ENCODE measurements around the gene VEZF1.

VEZF1 gene, protein sequence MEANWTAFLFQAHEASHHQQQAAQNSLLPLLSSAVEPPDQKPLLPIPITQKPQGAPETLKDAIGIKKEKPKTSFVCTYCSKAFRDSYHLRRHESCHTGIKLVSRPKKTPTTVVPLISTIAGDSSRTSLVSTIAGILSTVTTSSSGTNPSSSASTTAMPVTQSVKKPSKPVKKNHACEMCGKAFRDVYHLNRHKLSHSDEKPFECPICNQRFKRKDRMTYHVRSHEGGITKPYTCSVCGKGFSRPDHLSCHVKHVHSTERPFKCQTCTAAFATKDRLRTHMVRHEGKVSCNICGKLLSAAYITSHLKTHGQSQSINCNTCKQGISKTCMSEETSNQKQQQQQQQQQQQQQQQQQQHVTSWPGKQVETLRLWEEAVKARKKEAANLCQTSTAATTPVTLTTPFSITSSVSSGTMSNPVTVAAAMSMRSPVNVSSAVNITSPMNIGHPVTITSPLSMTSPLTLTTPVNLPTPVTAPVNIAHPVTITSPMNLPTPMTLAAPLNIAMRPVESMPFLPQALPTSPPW

DNA sequence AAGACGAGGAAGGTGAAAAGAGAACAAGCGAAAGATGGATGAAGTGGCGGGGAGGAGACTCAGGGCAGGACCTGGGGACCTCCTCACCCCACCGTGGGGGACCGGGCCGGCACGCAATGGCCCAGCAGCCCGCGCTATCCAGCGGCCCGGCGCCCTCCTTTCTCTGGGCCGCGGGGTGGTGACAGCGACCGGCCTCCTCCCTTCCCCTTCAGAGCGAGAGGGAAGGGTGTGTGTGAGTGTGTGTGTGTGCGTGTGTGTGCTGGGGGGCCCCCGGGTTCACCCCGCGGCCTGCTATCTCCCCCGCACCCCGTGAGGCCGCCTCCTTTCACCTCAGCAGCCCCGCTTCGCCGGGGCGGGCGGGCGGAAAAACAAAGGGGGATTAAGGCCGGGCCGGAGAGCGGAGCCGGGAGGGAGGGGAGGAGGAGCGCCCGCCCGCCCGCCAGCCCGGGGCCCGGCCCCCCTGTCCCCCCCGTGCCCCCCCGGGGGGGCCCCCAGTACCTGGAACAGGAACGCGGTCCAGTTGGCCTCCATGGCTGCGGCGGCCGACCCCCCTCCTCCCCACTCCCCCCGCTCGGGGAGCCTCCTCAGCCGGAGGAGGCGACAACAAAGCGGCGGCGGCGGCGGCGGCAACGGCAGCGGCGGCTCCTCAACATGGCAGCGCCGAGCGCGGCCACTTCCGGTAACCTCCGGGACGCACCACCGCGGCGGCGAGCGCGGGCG, at the start of gene VEZF1:
TSS of gene VEZF1 (minus strand) at position 674 of the 720 bp plus-strand sequence. CDS start at position 531, 143 bp downstream.
- peak; percentile 57 for DNase-seq

DNA sequence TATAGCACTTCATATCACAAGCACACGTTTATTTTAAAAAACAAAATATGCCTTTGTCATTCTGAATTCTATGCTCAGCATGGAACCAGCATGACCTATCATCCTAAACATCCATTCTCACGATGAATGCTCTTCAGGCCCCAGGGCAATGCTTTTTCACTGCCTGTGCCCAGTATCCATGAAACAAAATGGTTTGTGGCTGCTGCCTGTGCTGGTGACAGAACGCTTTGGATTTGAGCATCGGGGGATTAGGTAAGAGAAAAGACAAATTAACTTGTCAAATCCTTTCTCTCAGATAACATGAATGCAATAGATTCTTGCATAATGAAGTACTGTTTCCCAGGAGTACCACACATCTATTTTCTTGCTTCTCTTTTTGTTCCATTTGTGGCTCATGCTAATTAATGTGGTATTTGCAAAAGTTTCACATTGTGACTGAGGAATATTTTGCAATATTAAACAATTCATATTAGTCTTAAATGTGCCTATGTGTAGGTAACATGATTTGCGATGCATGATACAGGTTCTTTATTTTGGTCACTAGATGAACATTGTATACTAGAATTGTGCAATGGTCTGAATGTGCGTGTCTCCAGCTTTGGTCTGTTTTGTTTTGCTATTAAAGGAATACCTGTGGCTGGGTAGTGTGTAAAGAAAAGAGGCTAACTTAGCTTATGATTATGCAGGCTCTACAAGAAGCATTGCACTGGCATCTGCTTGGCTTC, 44.8 kb upstream of the VEZF1 start:
- no peak for DNase-seq

DNA sequence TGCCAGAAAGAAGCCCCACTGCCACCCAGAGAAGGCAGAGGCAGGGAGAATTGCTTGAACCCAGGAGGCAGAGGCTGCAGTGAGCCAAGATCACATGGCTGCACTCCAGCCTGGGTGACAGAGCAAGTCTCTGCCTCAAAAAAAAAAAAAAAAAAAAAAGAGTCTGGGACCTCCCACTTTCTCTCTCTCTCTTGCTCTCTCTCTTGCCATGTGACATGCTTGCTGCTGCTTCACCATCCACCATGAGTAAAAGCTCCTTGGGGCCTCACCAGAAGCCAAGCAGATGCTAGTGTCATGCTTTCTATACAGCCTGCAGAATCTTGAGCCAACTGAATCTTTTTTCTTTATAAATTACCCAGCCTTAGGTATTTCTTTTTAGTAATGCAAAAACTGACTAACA, 40.5 kb upstream of the VEZF1 start:
- no peak for DNase-seq

DNA sequence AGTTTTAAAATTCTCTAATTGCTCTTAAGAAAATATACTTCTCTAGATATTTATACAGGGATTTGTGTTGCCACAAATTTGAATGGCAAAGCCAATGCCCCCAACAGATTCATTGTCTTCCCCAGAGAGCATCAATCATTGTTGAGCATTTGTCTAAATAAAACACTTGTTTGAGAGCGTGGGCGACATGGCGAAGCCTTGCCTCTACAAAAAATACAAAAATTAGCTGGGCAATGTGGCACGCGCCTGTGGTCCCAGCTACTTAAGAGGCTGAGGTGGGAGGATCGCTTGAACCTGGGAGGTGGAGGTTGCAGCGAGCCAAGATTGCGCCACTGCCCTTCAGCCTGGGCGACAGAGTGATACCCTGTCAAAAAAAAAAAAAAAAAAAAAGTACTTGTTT, 32.3 kb upstream of the VEZF1 start:
- peak; percentile 64 for DNase-seq

DNA sequence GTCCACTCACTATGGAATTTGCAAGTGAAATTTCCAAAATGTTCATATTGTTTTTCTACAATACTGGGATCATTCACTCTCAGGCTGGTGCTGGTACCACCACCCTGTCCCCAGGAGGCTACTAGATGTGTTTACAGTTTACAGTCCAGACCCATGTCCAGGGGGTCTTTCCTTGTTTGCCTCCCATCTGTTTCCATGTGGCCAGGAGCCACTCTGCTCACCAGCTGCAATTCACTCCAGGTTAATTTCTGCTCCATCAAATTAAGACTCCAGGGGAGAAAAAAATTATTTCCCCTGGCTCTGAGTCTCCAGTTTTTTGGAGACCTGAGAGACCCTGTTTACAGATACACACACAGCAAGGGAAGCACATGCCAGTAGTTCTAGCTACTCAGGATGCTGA, 31.5 kb upstream of the VEZF1 start:
- DNase-seq: no peak

DNA sequence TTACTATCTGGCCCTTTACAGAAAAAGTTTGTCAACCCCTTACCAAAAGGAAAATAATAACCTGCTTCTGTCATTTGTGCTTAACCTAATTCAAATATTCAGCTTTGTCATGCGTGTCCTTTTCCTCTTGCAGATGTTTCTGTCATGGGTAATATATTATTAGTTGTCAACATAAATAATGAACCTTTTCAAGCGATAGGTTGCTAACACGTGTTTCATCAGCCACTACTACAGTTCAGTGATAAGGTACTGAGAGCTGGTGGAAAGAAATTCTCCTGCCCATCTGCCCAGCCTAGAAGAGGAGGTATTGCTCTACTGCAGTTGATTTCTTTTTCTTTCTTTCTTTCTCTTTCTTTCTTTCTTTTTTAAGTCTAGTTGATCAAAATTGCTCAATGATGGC, 31.0 kb upstream of the VEZF1 start:
- no peak for DNase-seq

DNA sequence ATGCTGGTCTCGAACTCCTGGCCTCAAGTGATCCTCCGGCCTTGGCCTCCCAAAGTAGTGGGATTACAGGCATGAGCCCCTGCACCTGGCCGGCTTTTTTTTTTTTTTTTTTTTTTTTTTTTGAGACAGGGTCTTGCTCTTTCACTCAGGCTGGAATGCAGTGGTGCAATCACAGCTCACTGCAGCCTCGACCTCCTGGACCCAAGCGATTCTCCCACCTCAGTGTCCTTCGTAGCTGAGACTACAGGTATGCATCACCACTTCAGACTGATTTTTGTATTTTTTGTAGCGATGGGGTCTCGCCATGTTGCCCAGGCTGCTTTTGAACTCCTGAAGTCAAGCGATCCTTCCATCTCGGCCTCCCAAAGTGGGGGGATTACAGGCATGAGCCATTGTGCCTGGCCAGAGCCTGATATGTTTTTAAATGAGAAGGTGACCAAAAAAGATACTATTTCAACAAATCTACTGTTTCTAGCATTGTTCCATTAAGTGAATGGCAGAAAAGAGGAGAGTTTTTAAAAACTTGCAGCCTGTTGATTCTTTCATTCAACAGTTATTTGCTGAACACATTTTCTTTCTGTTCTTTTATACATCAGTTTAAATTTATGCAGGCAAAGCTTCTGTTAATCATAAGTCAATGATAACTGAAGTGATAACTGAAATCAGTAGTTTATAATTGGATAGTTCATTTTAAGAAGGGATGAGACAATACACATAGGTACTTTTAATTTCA, 22.2 kb upstream of the VEZF1 start:
- no peak for DNase-seq

DNA sequence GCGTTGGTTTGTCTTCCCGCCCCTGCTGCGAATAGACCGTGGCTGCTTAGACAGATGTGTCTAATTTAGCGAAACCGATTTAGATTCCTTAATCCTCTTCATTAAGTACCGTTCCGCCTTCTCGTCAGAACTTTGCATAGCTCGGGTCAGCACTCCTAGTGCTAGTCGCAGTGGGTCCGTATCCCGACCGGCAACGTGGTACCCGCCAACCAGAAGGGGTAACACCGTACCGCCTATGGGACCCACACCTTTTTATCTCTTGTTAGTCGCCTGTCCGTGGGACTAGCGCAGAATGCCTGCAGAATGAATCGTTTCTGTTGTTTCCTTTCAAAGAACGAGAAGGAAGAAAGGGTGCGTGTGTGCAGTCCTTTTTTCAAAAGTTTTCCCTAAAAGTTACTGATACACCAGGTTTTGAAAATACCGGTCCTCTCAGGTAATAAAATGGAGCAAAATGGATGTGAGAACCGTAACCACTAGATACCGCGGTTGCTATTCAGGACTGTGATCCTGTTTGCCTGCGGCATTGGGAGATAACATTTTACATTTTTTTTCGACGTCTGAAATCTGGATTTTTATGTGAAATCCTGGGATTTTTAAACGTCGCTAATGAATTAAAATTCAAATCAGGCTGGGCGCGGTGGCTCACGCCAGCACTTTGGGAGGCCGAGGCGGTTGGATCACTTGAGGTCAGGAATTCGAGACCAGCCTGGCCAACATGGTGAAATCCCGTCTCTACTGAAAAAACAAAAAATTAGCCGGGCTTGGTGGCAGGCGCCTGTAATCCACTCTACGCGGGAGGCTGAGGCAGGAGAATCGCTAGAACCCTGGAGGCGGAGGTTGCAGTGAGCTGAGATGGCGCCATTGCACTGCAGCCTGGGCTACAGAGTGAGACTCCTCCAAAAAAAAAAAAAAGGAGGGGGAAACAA, 20.0 kb upstream of the VEZF1 start:
- DNase-seq: no peak

DNA sequence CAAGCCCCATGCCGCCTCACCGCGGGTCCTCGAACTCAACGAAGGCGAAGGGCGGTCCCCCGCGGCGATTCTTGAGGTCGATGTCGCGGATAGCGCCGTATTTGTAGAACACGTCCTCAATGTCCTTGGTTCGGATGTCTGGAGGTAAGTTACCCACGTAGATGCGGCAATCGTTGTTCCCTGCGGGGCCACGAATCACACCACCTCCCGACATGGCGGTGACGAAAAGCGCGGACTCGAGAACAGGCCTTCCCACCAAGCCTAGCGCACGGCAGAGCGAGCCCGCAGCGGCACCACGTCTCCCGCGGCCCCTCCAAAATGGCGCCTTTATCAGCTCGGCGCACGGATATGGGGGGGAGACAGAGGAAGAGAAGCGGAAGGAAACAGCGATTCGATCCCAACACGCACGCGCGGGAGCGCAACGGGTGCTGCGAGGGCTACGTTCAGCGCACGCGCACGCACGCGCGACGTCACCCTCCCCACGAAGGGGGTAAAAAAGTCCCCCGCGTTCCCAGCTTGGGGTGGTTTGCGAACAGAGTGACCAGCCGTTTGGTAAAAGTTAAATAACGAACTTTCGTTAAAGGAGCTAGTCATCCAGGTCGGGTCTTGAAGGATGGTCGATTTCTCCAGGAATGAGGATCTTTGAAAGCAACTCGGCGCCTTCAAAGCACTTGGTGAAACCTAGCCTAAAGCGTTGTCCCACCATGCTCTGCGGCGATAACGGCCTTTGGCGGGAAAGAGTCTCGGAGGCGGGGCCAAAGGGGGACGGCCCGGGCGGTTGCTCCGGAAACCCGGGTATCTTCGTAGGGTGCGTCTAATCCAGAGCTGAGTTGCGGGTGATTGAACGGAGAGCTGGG, 19.1 kb upstream of the VEZF1 start, which contains the start of gene SRSF1:
TSS of gene SRSF1 (minus strand) at position 323 of the 857 bp plus-strand sequence. CDS start at position 214, 109 bp downstream.
- DNase-seq: peak; percentile 98

DNA sequence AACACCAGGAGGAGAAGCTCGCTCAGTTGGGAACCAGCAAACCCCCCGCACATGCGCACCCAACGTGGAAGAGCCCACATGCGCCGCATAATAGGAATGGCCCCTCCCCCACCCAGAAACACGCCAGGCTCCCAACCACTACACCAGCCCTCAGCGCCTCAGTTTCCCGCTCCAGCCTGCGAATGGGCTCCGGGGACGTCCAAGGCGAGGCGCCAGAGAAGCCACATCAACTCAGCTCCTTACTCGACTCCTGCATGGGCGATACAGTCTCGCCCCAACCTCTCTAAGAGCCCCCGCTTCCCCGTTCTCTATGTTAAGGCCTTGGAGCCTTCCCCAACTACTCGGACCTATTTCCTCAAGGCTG, 18.5 kb upstream of the VEZF1 start:
- DNase-seq: peak; percentile 50

DNA sequence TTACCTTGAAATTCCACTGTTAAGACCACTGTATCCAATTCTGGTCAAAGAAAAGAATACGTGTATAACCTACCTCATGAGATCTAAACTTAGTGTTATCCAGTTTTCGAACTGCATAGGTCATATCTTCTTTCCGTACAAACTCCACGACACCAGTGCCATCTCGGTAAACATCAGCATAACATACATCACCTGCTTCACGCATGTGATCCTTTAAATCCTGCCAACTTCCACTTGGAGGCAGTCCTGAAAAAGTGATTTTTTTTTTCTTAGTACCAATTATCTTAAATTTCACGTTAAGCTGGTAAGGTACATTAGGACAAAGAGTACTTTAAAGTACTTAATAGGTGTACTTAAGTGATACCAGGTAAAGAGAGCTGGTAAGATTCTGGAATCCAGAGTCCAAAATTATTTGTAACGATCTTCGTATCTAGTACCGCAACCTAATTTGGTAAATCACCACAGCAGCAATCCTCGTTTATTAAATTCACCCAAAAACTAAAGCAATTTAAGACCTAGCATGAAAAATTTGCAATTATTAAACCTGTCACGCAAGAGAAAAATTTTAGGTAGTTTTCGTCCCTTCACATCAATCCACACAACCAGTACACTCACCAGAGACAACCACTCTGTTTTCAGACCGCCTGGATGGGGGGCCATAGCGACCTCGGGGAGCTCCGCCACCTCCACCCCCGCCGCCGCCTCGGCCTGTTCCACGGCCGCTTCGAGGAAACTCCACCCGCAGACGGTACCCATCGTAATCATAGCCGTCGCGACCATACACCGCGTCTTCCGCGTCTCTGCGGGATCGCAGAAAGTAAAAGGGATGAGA, 17.9 kb upstream of the VEZF1 start:
- no peak for DNase-seq

DNA sequence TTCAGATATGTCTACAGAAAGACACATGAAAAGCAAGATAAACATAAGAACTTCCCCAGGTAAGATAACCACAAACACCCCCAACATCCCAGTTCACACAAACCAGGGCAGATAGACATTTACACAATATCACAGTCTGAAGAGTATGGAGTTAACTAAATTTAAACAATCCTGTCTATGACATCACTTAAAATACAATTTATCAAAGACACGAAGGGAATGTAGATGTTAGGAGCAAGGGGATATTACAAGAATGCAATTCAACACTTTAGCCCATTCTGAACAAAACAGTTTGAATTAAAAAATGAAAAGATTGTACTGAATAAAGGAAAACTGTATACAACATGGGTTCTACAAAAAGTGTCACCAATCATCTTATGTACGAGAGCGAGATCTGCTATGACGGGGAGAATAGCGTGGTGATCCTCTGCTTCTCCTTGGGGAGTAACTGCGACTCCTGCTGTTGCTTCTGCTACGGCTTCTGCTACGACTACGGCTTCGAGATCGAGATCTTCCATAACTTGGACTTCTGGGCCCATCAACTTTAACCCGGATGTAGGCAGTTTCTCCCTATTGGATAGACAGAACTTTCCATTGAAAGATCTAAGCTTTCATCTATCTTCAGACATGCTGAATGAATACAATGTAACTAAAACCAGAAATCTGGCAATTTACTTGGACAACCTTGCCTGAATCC, 17.1 kb upstream of the VEZF1 start:
- DNase-seq: peak; percentile 25

DNA sequence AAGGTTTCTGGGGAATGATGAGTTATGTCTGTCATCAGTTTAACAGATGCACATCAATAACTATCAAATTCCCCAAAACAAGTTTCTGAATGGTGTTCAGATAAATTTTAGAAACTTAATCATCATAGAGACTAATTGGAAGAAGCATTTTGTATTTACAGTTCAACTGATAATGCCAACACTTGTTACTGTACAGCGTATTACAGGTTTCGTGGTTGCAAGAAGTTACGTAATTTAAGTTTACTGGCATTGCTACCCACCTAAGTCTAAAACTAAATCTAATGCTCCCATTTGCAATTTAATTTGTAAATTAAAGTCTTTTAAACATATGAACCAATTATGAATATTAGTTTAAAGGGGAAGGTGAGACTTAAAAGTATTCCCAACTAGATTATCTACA, 16.0 kb upstream of the VEZF1 start:
- DNase-seq: no peak

DNA sequence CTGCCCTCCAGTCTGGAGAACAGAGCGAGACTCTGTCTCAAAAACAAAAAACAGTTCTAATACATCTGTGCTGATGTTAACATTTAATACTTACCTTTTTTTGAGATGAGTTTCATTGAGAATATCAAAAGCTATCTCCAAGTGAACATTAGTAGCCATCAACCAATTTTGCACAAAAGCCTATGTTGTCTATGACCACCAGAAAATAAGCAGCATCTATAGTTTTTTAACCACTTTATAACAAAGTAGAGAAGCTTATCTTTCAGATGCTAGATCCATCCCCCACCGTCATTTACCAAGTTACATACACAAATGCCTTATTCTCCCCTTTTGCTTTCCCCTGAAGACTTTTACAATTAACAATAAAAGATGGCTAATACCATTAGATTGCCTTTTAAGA, 14.9 kb upstream of the VEZF1 start:
- DNase-seq: no peak

DNA sequence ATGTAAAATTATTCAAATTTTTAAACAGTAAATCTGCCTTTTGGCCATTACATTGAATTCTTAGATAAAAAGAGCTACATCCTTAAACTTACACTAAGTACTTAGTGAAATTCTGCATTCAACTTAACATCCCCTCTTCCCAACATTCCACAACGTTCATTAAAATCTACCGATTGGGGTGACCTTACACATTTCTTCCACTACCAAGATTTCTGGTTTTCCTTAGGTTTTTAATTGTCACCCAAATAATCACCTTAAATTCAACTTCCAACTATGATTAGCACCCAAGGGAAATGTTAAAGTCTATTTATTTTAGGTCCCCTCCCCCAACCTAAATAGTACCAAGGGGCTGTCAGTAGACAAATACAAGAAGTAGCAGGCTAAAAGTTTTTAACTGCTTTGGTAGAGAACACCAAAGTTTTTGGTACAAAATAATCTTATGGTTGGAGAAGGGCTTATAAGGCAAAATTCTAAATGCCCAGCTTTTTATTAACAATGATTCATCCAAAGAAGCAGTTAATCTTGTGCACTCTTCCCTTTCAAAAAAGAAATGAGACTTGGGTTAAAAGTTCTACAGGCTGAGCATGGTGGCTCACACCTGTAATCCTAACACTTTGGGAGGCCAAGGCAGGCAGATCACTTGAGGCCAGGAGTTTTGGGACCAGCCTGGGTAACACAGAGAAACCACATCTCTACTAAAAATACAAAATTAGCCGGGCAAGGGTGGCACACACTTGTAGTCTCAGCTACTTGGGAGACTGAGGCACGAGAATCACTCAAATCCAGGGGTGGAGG, 14.3 kb upstream of the VEZF1 start:
- DNase-seq: no peak

DNA sequence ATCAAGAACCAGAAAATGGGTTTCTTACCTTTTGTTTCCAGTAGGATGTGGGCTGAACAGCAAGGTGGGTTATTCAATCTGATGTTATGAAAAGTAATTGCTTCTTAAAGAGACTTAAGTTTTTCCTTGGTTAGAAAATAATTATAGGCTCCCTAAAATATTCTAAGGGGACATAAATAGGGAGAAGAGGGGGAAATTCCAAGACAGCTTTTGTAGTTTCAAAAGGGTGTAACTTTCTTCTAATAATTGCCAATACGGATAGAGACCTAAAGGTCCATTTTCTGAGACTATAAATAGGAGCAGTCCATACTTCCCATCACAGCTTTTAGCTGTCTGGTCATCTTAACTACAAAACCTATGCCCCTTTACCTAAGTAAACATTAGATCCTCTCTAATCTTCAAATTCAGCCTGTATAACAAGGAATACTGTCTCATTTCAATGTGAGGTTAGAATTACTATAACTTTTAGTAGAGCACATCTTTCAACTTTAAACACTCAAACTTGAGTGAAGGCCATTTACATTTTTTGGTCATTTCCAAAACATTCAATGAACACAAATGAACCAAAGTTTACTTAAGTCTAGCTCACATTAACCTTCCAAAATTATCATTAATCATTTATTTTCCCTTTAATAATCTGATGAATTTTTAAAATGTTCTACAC, 13.5 kb upstream of the VEZF1 start:
- DNase-seq: no peak

DNA sequence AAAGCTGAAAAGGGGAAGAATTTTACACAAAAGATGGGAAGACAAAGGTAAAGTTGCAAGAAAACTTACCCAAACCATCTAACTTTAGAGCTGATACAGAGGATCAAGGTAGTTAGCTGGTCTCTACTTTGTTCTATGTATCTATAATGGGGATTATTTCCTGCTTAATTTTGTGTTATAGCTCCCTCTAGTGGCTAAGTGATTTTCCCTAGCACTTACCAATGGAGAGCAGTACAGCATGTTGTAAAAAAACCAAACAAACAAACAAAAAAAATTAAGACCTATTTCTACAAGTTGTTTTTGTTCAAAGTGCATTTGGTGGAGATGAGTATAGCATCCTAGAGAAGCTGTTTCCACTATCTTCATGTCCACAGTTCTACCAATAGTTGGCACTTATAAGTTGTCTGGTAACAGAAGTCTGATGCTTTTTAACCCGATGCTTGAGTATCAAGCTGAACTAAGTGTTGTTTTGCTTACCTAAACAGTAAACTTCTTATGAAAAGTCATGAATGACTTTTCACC, 11.5 kb upstream of the VEZF1 start:
- peak; percentile 57 for DNase-seq
